Stimulated activated CD8-positive, alpha-beta memory T cell treated with anti-CD3 and anti-CD28 coated beads, Interleukin-12 subunit alpha, Interleukin-12 subunit beta, amount 100 ng/mL, for 1 hour (primary cell): ENCODE data around the gene CDHR4.
"Not testable (repeated sequence)": the region's sequence is repeated elsewhere in the genome, so short reads cannot be mapped to it uniquely, and the experiment has no call there.

Experiments used
- DNase-seq: peaks from one replicate; pipeline ENCODE4 v3.0.0-alpha.2; 2020; ENCODE audit warnings: low read depth

Gene CDHR4

GRCh38 chr3:49802719-49803464, 3.2 kb upstream of the CDHR4 start, which contains the start of gene INKA1:
Gene INKA1, plus strand, starts transcription at chr3:49803261. Its CDS starts 132 bp downstream, at chr3:49803393.
- peak; percentile 78 for DNase-seq

- no peak for DNase-seq
Observed at GRCh38 chr3:49801160-49801559, 1.5 kb upstream of the CDHR4 start.

GRCh38 chr3:49799105-49799504, 568 bp downstream of the CDHR4 start:
- no peak for DNase-seq

- DNase-seq = no peak
Observed at GRCh38 chr3:49794926-49795905, 4.5 kb downstream of the CDHR4 start.

- no peak for DNase-seq
Observed at GRCh38 chr3:49794431-49794830, 5.2 kb downstream of the CDHR4 start.

GRCh38 chr3:49793486-49794085, 6.1 kb downstream of the CDHR4 start:
- DNase-seq = no peak

- DNase-seq = no peak
Observed at GRCh38 chr3:49792371-49793150, 7.1 kb downstream of the CDHR4 start.

GRCh38 chr3:49791571-49791970, 8.1 kb downstream of the CDHR4 start:
- DNase-seq = no peak

- no peak for DNase-seq
Observed at GRCh38 chr3:49790626-49791411, 8.9 kb downstream of the CDHR4 start.

GRCh38 chr3:49788056-49788455, 11.6 kb downstream of the CDHR4 start:
- no peak for DNase-seq

- DNase-seq = no peak
Observed at GRCh38 chr3:49787536-49787935, 12.1 kb downstream of the CDHR4 start.

GRCh38 chr3:49787182-49787464, 12.6 kb downstream of the CDHR4 start:
- DNase-seq = no peak

GRCh38 chr3:49786357-49787181, 13.1 kb downstream of the CDHR4 start, which contains the start of gene IP6K1:
Gene IP6K1, minus strand, starts transcription at chr3:49786542. Its CDS starts 38,502 bp downstream, at chr3:49748040.
- peak; percentile 99 for DNase-seq

GRCh38 chr3:49785565-49786356, 13.9 kb downstream of the CDHR4 start:
- no peak for DNase-seq

GRCh38 chr3:49782277-49782676, 17.4 kb downstream of the CDHR4 start:
- DNase-seq = not testable (repeated sequence)

GRCh38 chr3:49781415-49782199, 18.1 kb downstream of the CDHR4 start:
- DNase-seq = no peak

GRCh38 chr3:49780975-49781365, 18.7 kb downstream of the CDHR4 start:
- DNase-seq = not testable (repeated sequence)
